ENCODE data around the gene CBX6. TPM values are rescaled to one million over a fixed set of nuclear protein-coding genes. Genes with fewer than 3 reads are reported as not detected.

Gene CBX6
- total and polyA plus RNA-seq, 9 of the 15 experiments (the other 6 are each of a cell fraction or from before 2014, with no cell fraction given): 0.75 to 31.6 (median 8.0) TPM

GRCh38 chr22:38843201-38843656, 28.8 kb downstream of the CBX6 start (continued):
- TF ChIP-seq MBD1 (CRISPR knock-in tag; IDR thresholded peaks at IDR 0.05): no peak
- no peak for TF ChIP-seq IRF1 (CRISPR knock-in tag; IDR thresholded peaks at IDR 0.05; ENCODE audit: borderline replicate concordance)
- no peak for TF ChIP-seq TAL1 (IDR thresholded peaks at IDR 0.05)
- no peak for TF ChIP-seq ZNF696 (CRISPR knock-in tag; conservative IDR thresholded peaks at IDR 0.05)
- TF ChIP-seq GMEB1 (CRISPR knock-in tag; IDR thresholded peaks at IDR 0.05): no peak
- no peak for TF ChIP-seq XRCC4 (IDR thresholded peaks at IDR 0.05; ENCODE audit: extremely low read depth, insufficient read depth, insufficient read length)
- peak; percentile 65 for TF ChIP-seq CTCFL (IDR thresholded peaks at IDR 0.05; ENCODE audit: borderline replicate concordance, insufficient read depth, low read depth, low read length, poor library complexity, severe bottlenecking)
- TF ChIP-seq ZNF282 (CRISPR knock-in tag; IDR thresholded peaks at IDR 0.05): no peak
- peak; percentile 35; the same call in 1 of the 2 replicates for TF ChIP-seq ZBTB7A (IDR thresholded peaks at IDR 0.05; ENCODE audit: borderline replicate concordance, control insufficient read depth, low read depth, low read length)

All from K562 (cell line).